ENCODE data around the gene UTS2B. TPM values are rescaled to one million over a fixed set of nuclear protein-coding genes. Genes with fewer than 3 reads are reported as not detected.
"Not testable (repeated sequence)": the region's sequence is repeated elsewhere in the genome, so short reads cannot be mapped to it uniquely, and the experiment has no call there.

Gene UTS2B
- polyA plus RNA-seq, 4 donors: 0.24 to 1.1 (median 1.0) TPM

GRCh38 chr3:191283400-191283799 lies 46.9 kb downstream of the UTS2B start:
- no peak for DNase-seq (ENCODE audit: low read depth in 4 of 4, low spot score in 3 of 4)

GRCh38 chr3:191282251-191283185 lies 47.8 kb downstream of the UTS2B start:
- no peak for DNase-seq (ENCODE audit: low read depth in 4 of 4, low spot score in 3 of 4)

GRCh38 chr3:191280882-191281281 lies 49.4 kb downstream of the UTS2B start:
- no peak for DNase-seq (ENCODE audit: low read depth in 4 of 4, low spot score in 3 of 4)

GRCh38 chr3:191280111-191280510 lies 50.2 kb downstream of the UTS2B start:
- no peak for DNase-seq (ENCODE audit: low read depth in 4 of 4, low spot score in 3 of 4)

DNA sequence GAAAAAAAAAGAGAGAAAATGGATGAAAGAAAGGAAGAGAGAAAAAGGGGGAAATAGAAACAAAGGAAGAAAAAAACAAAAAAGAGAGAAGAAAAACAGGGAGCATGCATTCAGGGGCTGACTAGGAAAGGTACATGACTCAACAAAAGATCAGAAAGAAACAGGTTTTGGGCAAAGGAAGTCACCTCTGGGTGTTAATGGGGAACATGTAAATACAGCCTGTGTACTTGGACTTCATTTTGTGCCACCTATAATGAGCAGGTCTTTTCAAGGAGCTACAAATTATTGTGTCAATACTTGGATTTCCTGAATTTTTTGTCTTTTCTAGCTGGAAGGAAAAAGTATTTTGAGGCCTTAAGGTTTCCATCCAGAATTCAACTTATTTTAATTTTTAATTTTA lies 54.6 kb downstream of the UTS2B start:
- no peak for DNase-seq (ENCODE audit: low read depth in 4 of 4, low spot score in 3 of 4)

- not testable (repeated sequence) for DNase-seq (ENCODE audit: low read depth in 4 of 4, low spot score in 3 of 4)
Observed at GRCh38 chr3:191275244-191275643, 55.1 kb downstream of the UTS2B start.

GRCh38 chr3:191269289-191270085 lies 60.8 kb downstream of the UTS2B start:
- DNase-seq (ENCODE audit: low read depth in 4 of 4, low spot score in 3 of 4): no peak

- DNase-seq (ENCODE audit: low read depth in 4 of 4, low spot score in 3 of 4): no peak
Observed at GRCh38 chr3:191268737-191269136, 61.6 kb downstream of the UTS2B start.

DNA sequence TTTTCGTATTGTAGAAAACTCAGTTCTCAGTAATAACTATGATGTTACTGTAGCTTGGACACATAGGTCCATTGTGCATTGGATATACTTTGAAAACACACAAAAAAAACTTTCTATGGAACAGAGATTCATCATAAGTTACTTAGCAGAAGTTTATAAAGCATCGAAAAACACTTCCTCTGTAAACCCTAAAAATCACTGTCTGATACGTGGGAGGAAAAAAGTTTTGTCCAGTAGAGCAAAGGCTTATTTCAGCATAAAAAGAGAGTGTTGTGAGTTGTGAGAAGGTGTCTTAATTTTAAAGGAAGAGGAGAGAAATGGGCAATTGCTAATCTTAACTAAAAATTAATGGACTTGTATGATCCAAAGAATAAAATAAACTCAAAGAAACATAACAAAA lies 66.5 kb downstream of the UTS2B start:
- DNase-seq (ENCODE audit: low read depth in 4 of 4, low spot score in 3 of 4): no peak

DNA sequence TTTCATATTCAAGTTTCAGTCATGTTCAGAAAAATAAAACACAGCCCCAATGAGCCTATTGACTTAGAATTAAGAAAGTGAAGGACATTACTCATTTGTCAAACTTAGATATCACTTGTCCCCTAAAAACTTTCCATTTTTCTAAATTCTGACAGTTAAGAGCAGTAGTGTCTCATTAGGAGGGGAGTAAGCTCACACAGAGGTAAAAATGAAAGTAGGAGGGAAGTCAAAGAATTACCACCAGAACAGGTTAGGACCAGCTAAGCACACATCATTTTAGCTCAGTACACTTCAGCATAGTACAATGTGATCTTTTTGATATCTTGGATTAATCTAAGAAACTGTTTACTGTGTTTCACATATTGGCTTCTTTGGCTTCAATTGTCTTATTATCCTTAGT lies 67.0 kb downstream of the UTS2B start:
- DNase-seq (ENCODE audit: low read depth in 4 of 4, low spot score in 3 of 4): no peak

GRCh38 chr3:191262650-191263049 lies 67.7 kb downstream of the UTS2B start:
- no peak for DNase-seq (ENCODE audit: low read depth in 4 of 4, low spot score in 3 of 4)

DNA sequence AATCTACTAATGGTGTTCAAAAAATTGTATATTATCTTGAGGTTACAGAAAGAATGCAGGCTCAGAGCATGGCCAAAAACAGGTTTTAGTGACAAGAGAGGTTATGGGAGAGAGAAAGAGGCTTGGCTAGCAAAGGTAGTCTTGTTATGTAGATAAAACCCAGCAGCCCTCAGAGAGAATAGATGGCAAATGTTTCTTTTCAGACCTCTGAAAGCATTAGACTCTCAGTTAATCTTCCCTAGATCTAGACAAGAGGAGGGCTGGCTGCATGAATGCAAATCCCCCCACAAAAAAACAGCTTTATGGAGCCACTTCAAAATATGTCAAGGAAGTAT lies 69.1 kb downstream of the UTS2B start:
- DNase-seq (ENCODE audit: low read depth in 4 of 4, low spot score in 3 of 4): no peak

DNA sequence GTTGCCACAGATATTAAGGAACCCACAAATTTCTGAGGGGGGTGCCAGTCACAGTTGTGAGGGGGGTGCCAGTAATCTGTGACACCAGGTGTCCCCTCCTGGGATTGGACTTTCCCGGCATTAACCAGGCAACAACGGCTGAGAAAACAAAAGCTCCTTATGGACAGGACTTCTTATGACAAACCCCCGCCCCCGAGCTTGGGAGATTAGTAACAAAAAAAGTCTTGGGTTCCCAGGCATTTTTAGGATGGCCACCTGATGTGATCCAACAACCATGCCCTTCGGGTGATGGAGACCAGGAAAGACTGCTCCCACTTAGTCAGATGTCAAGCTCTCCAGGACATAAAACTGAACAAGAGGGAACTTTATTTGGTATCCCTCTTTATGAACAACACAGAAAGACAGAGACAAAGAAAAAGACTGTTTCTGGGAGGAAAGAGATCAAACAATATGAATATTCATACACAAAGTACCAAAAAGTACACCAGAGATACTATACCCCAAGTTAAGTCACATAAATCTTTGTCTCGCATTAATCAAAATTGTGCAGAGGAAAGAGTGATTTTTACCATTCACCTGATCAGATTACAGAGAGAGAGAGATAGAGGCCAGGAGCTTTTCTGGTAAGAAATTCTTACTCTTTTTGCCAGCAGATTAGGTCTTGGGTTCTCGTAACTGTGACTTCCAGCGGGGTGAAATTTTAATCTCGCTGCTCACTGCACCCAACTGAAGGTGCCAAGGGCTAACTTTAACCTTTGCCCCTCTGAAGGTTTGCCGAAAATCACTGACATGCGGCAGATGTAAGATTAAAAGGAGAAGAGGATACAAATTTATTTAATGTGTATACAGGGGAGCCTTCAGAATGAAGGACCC lies 69.7 kb downstream of the UTS2B start:
- DNase-seq (ENCODE audit: low read depth in 4 of 4, low spot score in 3 of 4): no peak

DNA sequence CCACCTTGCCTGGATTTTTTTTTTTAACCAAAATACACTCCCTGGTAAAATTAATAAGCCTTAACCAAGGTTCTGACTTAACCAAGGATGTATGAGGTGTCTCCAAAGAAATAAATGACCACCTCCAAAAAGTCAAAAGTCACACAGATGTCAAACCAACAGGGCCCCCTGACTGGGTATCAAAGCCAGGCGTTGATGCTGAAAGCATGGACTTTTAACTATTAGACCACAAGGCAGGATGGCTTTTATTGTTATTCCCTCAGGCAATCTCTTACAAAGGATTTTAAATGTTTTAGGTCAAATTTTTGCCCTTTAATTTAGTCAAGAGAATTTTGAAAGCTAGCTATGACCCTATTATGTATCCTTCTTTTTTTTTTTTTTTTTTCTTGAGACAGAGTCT lies 70.8 kb downstream of the UTS2B start:
- DNase-seq (ENCODE audit: low read depth in 4 of 4, low spot score in 3 of 4): no peak

GRCh38 chr3:191257286-191257685 lies 73.0 kb downstream of the UTS2B start:
- no peak for DNase-seq (ENCODE audit: low read depth in 4 of 4, low spot score in 3 of 4)

GRCh38 chr3:191256405-191256804 lies 73.9 kb downstream of the UTS2B start:
- no peak for DNase-seq (ENCODE audit: low read depth in 4 of 4, low spot score in 3 of 4)

GRCh38 chr3:191255156-191255555 lies 75.2 kb downstream of the UTS2B start:
- DNase-seq (ENCODE audit: low read depth in 4 of 4, low spot score in 3 of 4): no peak

DNA sequence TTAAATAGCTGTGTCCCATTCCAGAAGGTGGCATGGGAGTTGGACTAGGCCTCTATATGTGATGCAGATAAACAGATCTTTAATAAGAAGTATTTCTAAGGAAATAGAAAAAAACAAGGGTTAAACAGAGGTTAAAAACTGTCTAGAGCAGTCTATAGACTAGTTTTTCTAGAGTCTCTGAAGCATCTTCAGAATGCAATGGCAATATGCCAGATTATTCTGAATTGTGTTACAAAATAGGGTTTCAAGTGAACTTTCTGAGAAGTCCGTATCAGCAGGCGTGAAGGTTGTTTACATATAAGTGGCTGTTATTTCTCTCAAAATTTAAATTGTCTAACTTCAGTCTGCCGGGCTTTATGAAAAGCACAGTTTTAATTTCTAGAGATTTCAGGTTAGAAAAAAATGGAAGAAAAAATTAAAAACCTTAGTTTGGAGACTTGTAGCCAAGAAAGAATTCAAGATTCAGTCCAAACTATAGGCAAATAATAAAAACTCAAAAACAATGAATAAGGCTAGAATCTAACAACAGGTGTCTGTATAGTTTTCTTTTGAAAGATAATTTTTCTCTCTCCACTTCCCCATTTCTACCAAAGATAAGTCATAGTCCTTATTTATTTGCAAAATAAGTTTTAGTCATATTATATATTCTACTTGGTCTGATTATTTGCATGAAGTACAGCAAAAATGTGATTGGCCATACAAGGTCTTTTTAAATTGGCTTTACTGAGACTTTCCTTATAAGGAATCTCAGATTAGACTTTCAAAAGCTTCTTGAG lies 76.0 kb downstream of the UTS2B start:
- DNase-seq (ENCODE audit: low read depth in 4 of 4, low spot score in 3 of 4): no peak

DNA sequence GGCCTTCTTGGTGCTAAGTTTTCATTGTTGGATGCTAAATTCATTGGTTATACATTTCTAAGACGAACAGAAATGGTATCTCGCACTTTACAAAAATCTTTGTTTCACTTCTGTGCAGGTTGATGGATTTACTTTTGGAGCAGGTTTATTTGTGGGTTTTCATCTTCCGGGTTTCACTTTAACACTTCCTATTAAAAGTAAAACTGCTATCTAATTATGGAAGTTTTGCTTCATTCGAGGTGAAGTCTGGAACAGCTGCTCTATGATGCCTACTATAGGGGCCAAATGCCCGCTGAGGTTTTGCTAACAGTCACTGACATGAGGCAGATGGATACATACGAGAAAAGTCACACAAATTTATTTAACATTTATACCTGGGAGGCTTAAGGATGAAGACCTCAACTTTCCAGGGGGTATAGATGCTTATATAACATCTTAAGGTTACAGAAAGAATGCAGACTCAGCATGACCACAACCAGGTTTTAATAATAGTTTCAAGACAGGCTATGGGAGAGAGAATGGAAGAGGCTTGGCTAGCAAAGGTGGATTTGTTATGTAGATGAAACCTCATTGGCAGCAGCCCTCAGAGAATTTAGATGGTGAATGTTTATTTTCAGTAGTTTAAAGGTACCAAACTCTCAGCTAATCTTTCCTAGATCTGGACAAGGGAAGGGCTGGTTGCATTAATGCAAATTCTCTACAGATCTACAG lies 77.1 kb downstream of the UTS2B start:
- DNase-seq (ENCODE audit: low read depth in 4 of 4, low spot score in 3 of 4): no peak

Measured in right renal pelvis (tissue), 4 donors.